ENCODE measurements around the gene SLC39A6. TPM values are rescaled to one million over a fixed set of nuclear protein-coding genes. Genes with fewer than 3 reads are reported as not detected.
"Not testable (repeated sequence)": the region's sequence is repeated elsewhere in the genome, so short reads cannot be mapped to it uniquely, and the experiment has no call there.

Gene SLC39A6
- total and polyA plus RNA-seq, 2 of the 13 experiments (the other 11 are each of a cell fraction or from before 2014, with no cell fraction given), result 41.7 to 59.2 TPM

- DNase-seq (ENCODE audit: low spot score); H3K27me3 ChIP-seq (ENCODE audit: control insufficient read depth in 1 of 2, insufficient read depth in 2 of 2, low read length in 2 of 2); CTCF ChIA-PET (ENCODE audit: low intra/inter-chr PET ratio, low total read pairs): not testable (repeated sequence)
Observed at GRCh38 chr18:36064809-36065079, 64.4 kb downstream of the SLC39A6 start.

More at GRCh38 chr18:36064809-36065079, 64.4 kb downstream of the SLC39A6 start:
- WGBS (ENCODE audit: low lambda C conversion rate), result 91% methylated on average over 9 of the region's 9 CpGs
- H3K27ac ChIP-seq (ENCODE audit: extremely low read length, insufficient read depth, low read length), result peak overlapping the region; percentile 89
- TF ChIP-seq ZBTB4 (CRISPR knock-in tag; IDR thresholded peaks at IDR 0.05; ENCODE audit: borderline replicate concordance), result peak; percentile 22; the same call in 1 of the 2 replicates
- peak; percentile 69; the same call in 1 of the 2 replicates for TF ChIP-seq ZBTB38 (CRISPR knock-in tag; IDR thresholded peaks at IDR 0.05)
- POLR2A ChIA-PET, result interaction anchor here (2.1 kb wide), 1 partner anchor 92 kb away, joined by 5 read pairs; the partner anchor contains the start of gene RMP24
- H4K20me1 ChIP-seq (ENCODE audit: insufficient read depth, low read length), result peaks cover 28% of the 10 kb centered on the region
- H3K9ac ChIP-seq (ENCODE audit: insufficient read depth, low read depth, low read length), result peak overlapping the region; percentile 28
- H3K4me3 ChIP-seq (replicated peaks in 1 of 3; ENCODE audit: insufficient read depth in 1 of 3, low read depth in 2 of 3, low read length in 3 of 3); intact Hi-C loops (cut with micrococcal nuclease; ENCODE audit: unreplicated experiment); ATAC-seq; BruUV-seq (replicated peaks); H2AFZ ChIP-seq (ENCODE audit: low read length); H3K36me3 ChIP-seq (replicated peaks in 1 of 2; ENCODE audit: control insufficient read depth in 1 of 2, insufficient read depth in 2 of 2, low read length in 2 of 2); in situ Hi-C loops (cut with HindIII; ENCODE audit: extremely low pct_ligation_motif_present, low pct_unique_long_range_greater_than_20kb); H3K9me3 ChIP-seq (ENCODE audit: low read length); FAIRE-seq: not testable (repeated sequence)
- peak overlapping the region; percentile 91 for H3K4me2 ChIP-seq (ENCODE audit: low read depth, low read length)
- peaks cover 47% of the 10 kb centered on the region for H3K4me1 ChIP-seq (ENCODE audit: insufficient read depth, low read length)
- H3K79me2 ChIP-seq (ENCODE audit: insufficient read depth, low read length), result peaks cover 74% of the 10 kb centered on the region
